Astrocyte (in vitro differentiated cells and primary cell): ENCODE measurements around the gene ATP5F1D. TPM values are rescaled to one million over a fixed set of nuclear protein-coding genes. Genes with fewer than 3 reads are reported as not detected.

Source experiments
- DNase-seq: peaks from one replicate; pipeline ENCODE4 v3.0.0-alpha.2; 2010; ENCODE audit warnings: low read depth
- FAIRE-seq: peaks from 2 replicates; lab custom pipeline; 2011; peaks lifted over from hg19 to GRCh38; lab: Jason Lieb, UNC
- H2AFZ ChIP-seq: 2 replicates; pipeline ENCODE4 v1.6.0; 2012; ENCODE audit warnings: low read depth, low read length, inconsistent platforms
- H3K27ac ChIP-seq: 2 replicates; pipeline ENCODE4 v1.5.1; 2011; ENCODE audit warnings: low read depth, low read length, inconsistent platforms
- H3K27me3 ChIP-seq: 2 replicates; pipeline ENCODE4 v1.6.0; 2011; ENCODE audit warnings: low read length, inconsistent platforms; ENCODE audit not compliant: insufficient read depth
- H3K36me3 ChIP-seq: 2 replicates; pipeline ENCODE4 v1.5.1; 2011; ENCODE audit warnings: low read length, inconsistent platforms; ENCODE audit not compliant: insufficient read depth
- H3K4me1 ChIP-seq: 2 replicates; pipeline ENCODE4 v1.5.1; 2011; ENCODE audit warnings: low read length, inconsistent platforms; ENCODE audit not compliant: insufficient read depth
- H3K4me2 ChIP-seq: 2 replicates; pipeline ENCODE4 v1.6.0; 2012; ENCODE audit warnings: low read length, inconsistent platforms
- H3K4me3 ChIP-seq: 2 replicates; pipeline ENCODE4 v1.5.1; 2011; ENCODE audit warnings: low read depth, mild to moderate bottlenecking, low read length, inconsistent platforms; ENCODE audit not compliant: insufficient read depth
- H3K79me2 ChIP-seq: 2 replicates; pipeline ENCODE4 v1.6.0; 2012; ENCODE audit warnings: mild to moderate bottlenecking, low read length, inconsistent platforms; ENCODE audit not compliant: insufficient read depth
- H3K9ac ChIP-seq: 2 replicates; pipeline ENCODE4 v1.6.0; 2012; ENCODE audit warnings: mild to moderate bottlenecking, low read length, inconsistent platforms
- H3K9me3 ChIP-seq: 2 replicates; pipeline ENCODE4 v1.5.1; 2012; ENCODE audit warnings: low read depth, mild to moderate bottlenecking, low read length, inconsistent platforms; ENCODE audit not compliant: insufficient read depth
- H4K20me1 ChIP-seq: 2 replicates; pipeline ENCODE4 v1.6.0; 2012; ENCODE audit warnings: low read length, inconsistent platforms; ENCODE audit not compliant: insufficient read depth
- H3K27ac Mint-ChIP-seq: one replicate; pipeline ENCODE4 v1.8.0; 2021; ENCODE audit warnings: mild to moderate bottlenecking, mixed read lengths; ENCODE audit not compliant: unreplicated experiment
- H3K27me3 Mint-ChIP-seq: one replicate; pipeline ENCODE4 v1.8.0; 2021; ENCODE audit warnings: low read depth, mixed read lengths; ENCODE audit not compliant: unreplicated experiment
- H3K36me3 Mint-ChIP-seq: one replicate; pipeline ENCODE4 v1.8.0; 2021; ENCODE audit warnings: low read depth, mixed read lengths; ENCODE audit not compliant: unreplicated experiment
- H3K4me1 Mint-ChIP-seq: one replicate; pipeline ENCODE4 v1.8.0; 2021; ENCODE audit warnings: low read depth, mixed read lengths; ENCODE audit not compliant: unreplicated experiment
- H3K4me3 Mint-ChIP-seq: one replicate; pipeline ENCODE4 v1.8.0; 2021; ENCODE audit warnings: mild to moderate bottlenecking, moderate library complexity, mixed read lengths; ENCODE audit not compliant: unreplicated experiment
- H3K9me3 Mint-ChIP-seq: one replicate; pipeline ENCODE4 v1.8.0; 2021; ENCODE audit warnings: mild to moderate bottlenecking, mixed read lengths; ENCODE audit not compliant: unreplicated experiment
- EZH2 ChIP-seq: IDR thresholded peaks from 2 replicates; pipeline ENCODE4 v1.6.1; 2012; ENCODE audit warnings: mild to moderate bottlenecking, low read length, inconsistent platforms; ENCODE audit not compliant: insufficient read depth
- total RNA-seq: library from RNA; stranded (reverse); gene quantifications from 2 replicates; pipeline ENCODE4 v1.2.1, GENCODE V29; 2021
- TF ChIP-seq, protein P1 (sequence below): IDR thresholded peaks from 2 replicates; pipeline ENCODE4 v1.5.1; 2011; ENCODE audit warnings: low read depth, mild to moderate bottlenecking, inconsistent platforms, low read length, moderate library complexity; ENCODE audit not compliant: insufficient read depth

Gene ATP5F1D
- total RNA-seq, 1 donor from 2014 or later = 154 TPM

GRCh38 chr19:1261538-1261797, 19.9 kb downstream of the ATP5F1D start:
- Histone ChIP-seq H3K27me3 (no peaks in the 10 kb centered on the region), H3K9me3 (no peaks in the 10 kb centered on the region), H3K36me3 (peaks cover 8% of the 10 kb centered on the region), H4K20me1 (peaks cover 36% of the 10 kb centered on the region), H3K27ac (peak overlapping the region; percentile 86), H2AFZ (no peak overlapping the region), H3K9ac (peak overlapping the region; percentile 84), H3K4me3 (peak overlapping the region; percentile 59), H3K79me2 (peaks cover 12% of the 10 kb centered on the region), H3K4me2 (peak overlapping the region; percentile 96), H3K4me1 (peaks cover 68% of the 10 kb centered on the region)
- Mint-ChIP-seq H3K4me3 (peak overlapping the region; percentile 90), H3K27me3 (no peaks in the 10 kb centered on the region), H3K27ac (peak overlapping the region; percentile 91), H3K4me1 (peaks cover 31% of the 10 kb centered on the region), H3K36me3 (peaks cover 6% of the 10 kb centered on the region), H3K9me3 (no peaks in the 10 kb centered on the region)
- no peak for FAIRE-seq
- no peak for TF ChIP-seq EZH2
- TF ChIP-seq, protein P1, sequence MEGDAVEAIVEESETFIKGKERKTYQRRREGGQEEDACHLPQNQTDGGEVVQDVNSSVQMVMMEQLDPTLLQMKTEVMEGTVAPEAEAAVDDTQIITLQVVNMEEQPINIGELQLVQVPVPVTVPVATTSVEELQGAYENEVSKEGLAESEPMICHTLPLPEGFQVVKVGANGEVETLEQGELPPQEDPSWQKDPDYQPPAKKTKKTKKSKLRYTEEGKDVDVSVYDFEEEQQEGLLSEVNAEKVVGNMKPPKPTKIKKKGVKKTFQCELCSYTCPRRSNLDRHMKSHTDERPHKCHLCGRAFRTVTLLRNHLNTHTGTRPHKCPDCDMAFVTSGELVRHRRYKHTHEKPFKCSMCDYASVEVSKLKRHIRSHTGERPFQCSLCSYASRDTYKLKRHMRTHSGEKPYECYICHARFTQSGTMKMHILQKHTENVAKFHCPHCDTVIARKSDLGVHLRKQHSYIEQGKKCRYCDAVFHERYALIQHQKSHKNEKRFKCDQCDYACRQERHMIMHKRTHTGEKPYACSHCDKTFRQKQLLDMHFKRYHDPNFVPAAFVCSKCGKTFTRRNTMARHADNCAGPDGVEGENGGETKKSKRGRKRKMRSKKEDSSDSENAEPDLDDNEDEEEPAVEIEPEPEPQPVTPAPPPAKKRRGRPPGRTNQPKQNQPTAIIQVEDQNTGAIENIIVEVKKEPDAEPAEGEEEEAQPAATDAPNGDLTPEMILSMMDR = peak; percentile 5
- DNase-seq = no peak

DNA sequence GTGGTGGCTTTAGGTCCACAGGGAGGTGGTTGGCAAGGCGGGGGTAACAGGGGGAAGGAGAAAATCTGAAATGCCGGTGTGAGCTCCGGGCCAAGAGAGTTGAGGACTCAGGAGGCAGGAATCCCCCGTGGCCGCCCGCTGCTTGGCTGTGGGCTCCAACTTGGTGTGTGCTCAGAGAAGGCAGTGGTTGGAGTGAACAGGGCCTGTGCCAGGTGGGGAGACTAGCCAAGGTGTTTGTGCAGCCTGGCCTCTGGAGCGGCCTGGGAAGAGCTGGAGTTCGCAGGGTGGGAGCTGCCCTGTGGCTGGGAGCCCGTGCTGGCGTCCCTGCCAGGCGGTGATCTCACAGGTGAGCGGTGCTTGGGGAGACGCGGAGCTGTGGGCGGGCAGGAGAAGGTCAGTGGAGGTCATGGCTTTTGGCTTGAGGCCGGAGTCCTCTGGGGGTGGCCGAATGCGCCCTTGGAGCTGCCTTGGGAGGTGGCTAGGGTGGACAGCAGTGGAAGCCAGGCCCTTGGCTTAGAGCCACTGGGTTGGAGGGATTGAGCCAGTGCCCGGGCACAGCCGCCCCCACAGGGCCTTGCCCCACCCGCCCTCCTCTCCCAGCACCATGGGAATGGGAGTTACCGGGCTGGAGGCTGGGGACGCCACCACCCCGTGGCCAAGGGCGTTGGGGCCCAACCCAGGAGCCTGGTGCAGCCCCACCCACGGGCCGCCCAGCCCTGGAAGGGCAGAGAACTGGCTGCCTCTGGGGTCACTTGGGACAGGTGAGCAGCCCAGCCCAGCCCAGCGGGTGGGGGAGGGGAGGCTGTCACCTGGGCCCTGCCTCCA, 20.5 kb downstream of the ATP5F1D start:
- Histone ChIP-seq H3K4me1 (peaks cover 68% of the 10 kb centered on the region), H3K4me3 (peak overlapping the region; percentile 59), H3K9me3 (no peaks in the 10 kb centered on the region), H4K20me1 (peaks cover 31% of the 10 kb centered on the region), H3K36me3 (peaks cover 4% of the 10 kb centered on the region), H3K27ac (peak overlapping the region; percentile 86), H3K27me3 (no peaks in the 10 kb centered on the region), H3K9ac (peak overlapping the region; percentile 84), H3K4me2 (peak overlapping the region; percentile 96), H2AFZ (no peak overlapping the region), H3K79me2 (peaks cover 6% of the 10 kb centered on the region)
- H3K4me3 Mint-ChIP-seq = peak overlapping the region; percentile 90
- H3K27ac Mint-ChIP-seq = peak overlapping the region; percentile 91
- peaks cover 31% of the 10 kb centered on the region for H3K4me1 Mint-ChIP-seq
- FAIRE-seq (no peak), DNase-seq (peak; percentile 71)
- H3K36me3 Mint-ChIP-seq = peaks cover 6% of the 10 kb centered on the region
- no peaks in the 10 kb centered on the region for H3K9me3 Mint-ChIP-seq
- TF ChIP-seq, protein P1 = no peak
- TF ChIP-seq EZH2 = no peak
- no peaks in the 10 kb centered on the region for H3K27me3 Mint-ChIP-seq

DNA sequence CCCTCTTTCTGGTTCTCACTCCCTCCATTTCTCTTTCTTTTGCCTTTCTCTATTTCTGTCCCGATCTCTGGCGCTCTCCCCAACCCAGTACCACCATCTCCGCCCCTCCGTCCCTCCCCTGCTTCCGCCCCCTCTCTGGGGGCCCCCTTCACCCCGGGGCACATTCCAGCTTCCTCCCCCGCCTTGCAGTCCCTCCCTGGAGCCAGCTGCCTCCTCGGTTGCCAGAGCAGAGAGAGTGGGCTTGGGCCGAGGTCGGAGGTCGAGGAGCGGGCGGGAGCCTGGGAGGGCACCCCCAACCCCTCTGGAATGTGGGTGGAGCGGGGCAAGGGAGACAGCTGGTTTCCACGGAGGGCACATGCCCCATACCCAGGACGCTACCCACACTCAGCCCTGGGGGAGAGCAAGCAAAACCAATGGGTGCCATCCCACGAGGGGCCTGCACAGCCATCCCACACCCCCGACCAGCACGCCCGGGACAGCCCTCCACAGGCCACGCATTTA, 21.1 kb downstream of the ATP5F1D start:
- Histone ChIP-seq H3K79me2 (no peaks in the 10 kb centered on the region), H3K27ac (peak overlapping the region; percentile 86), H3K4me3 (no peak overlapping the region), H3K9me3 (no peaks in the 10 kb centered on the region), H3K27me3 (no peaks in the 10 kb centered on the region), H4K20me1 (peaks cover 24% of the 10 kb centered on the region), H3K36me3 (no peaks in the 10 kb centered on the region), H2AFZ (no peak overlapping the region), H3K9ac (peak overlapping the region; percentile 84), H3K4me1 (peaks cover 70% of the 10 kb centered on the region), H3K4me2 (peak overlapping the region; percentile 96)
- peaks cover 27% of the 10 kb centered on the region for H3K4me1 Mint-ChIP-seq
- no peaks in the 10 kb centered on the region for H3K27me3 Mint-ChIP-seq
- no peak for FAIRE-seq
- H3K36me3 Mint-ChIP-seq = peaks cover 2% of the 10 kb centered on the region
- H3K4me3 Mint-ChIP-seq = no peak overlapping the region
- TF ChIP-seq, protein P1 = no peak
- no peak for TF ChIP-seq EZH2
- H3K27ac Mint-ChIP-seq = no peak overlapping the region
- DNase-seq = no peak
- H3K9me3 Mint-ChIP-seq = no peaks in the 10 kb centered on the region
